Islet precursor cell (in vitro differentiated cells): ENCODE data around the gene IL1RAP.
A peak's percentile ranks its signal among the peaks of the same experiment; 100 is the strongest.

Experiments used
- DNase-seq: peaks from one replicate; pipeline ENCODE4 v3.0.0-alpha.2; 2018

IL1RAP gene

DNA sequence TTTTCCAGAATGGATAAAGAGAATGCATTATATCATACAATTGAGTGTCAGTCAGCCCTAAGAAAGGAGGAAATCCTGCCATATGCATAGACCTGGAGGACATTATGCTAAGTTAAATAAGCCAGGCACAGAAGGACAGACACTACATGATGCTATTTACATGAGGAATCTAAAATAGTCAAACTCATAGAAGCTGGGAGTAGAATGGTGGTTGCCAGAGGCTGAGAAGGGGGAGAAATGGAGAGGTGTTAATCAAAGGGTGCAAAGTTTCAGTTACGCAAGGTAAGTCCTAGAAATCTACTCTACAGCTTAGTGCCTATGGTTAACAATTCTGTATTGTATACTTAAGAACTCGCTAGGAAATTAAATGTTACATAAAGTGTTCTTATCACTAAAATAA is 66.5 kb downstream of the IL1RAP start:
- DNase-seq = no peak

DNA sequence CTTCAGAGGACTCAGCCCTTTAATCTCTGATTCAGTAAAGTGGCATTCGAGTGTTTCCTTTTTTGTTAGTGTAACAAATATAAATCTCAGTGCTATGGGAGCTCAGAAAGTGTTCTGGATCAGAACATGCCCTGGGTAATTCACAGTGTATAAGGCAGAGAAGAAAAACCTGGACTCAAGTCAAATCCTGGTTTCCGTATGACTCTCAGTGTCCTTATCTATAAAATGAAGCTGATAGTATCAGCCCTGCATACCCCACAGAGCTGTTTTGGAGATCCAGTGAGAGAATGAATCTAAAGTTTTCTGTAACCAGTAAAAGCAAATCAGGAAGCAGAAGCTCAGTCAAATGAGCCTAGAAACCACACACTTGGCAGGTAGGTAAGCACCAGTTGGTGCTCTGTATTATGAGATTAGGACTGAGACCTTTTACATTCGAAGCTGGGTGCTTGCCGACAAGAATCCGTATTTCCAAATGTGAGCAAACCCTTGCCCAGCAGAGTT is 67.2 kb downstream of the IL1RAP start:
- no peak for DNase-seq

DNA sequence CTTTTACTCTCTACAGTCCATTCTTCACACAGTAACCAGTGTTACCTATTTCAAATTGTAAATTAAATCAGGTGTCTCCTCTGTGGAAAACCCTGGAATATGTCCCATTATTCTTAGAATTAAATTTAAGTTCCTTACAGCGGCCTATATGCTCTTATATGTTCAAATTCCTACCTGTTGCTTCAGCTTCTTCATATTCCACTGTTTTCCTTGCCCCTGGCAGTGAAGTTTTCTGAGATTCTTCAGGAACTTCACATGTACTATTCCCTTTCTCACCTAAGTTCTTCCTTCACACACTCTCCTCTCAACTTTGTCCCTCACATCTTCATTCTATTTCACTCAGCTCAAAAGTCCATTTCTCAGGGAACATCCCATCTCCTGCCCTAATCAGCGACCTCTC is 68.8 kb downstream of the IL1RAP start:
- no peak for DNase-seq

DNA sequence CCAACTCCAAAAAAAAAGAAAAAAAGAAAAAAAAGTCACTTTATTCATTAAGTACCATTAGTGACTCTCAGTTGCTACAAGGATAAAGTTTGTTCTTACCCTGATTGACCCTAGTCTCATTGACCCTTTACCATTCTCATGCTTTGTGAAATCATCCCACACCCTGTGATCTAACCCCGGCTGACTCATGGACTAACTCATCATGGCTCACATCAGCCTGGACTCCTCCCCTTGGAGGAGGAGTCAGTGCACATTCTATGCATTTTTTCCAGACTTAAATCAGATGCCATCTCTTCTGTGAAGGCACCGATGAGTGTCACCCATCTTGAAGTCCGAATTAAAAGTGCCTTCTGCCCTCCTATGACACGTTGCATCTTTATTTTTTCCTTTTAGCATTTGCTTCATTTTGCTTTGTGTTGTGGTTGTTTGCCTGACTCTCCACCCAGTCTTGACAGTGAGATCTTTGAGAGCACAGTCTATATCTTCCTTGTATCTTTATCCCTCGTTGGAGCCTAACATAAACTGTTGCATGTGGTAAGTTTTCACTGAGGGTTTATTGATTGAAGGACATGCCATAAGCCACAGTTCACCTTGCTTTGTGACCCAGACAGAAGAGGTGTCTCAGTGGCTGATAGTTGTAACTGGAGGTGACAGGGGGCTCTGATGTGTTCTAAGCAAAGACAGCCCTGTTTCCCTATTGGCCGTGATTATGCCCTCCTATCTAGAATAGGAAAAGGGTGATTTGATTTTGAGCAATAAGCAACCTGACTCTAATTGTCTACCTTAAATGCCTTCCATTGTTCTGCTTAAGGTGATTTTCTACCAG is 72.1 kb downstream of the IL1RAP start:
- peak; percentile 93 for DNase-seq

DNA sequence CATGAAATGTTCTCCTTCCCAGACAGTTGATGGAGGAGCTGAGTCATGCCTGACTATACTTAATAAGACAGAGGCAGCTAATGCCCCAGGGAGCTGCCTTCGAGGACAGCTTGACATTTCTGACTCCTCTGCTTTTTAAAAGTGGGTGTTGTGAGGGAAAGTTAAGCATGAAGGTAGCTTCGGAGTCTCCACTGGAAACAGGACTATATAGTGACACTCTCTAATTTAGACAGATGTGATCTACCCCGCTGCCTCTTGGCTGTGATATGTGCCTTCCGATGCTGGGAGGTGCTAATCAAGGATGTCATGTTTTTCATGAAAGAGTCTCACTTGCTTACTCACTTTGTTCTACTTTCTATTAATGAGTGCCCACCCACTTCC is 72.7 kb downstream of the IL1RAP start:
- peak; percentile 86 for DNase-seq

DNA sequence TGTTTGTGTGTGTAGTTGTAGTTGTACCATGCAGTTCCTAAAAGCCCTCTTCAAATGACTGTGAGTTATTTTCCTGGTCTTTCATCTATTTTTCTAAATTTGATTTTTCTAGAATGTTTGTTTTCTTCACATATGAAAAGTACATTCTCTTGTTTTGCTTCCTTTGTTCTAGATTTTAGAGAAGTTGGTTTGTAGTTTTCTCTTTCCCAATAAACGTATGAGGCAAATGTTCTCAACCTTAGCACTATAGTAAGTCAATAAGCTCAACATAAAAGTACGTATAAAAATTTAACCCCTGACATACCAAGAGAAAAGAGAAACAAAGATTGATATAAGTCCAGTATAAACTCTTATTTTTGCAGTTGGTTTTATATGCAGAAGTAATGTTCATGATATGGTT is 74.7 kb downstream of the IL1RAP start:
- no peak for DNase-seq

DNA sequence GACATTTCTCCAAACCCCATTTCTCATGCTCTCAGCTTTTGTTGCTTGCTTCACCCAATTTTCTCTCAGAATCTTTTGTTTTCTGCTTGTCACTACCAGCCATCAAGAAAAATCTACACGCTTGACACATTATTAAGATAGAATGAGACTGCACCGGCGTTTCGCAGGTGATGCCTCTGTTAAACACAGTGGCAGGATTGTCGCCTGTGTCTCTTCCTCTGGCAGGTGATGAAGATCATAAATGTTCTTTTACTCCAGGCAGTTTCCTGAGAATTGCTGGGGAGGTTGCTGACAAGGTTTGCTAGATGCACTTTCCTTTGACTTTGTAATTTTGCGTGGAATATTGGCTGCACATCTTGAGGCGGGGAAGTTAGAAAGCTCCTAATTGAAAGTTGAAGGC is 75.4 kb downstream of the IL1RAP start:
- DNase-seq = no peak

DNA sequence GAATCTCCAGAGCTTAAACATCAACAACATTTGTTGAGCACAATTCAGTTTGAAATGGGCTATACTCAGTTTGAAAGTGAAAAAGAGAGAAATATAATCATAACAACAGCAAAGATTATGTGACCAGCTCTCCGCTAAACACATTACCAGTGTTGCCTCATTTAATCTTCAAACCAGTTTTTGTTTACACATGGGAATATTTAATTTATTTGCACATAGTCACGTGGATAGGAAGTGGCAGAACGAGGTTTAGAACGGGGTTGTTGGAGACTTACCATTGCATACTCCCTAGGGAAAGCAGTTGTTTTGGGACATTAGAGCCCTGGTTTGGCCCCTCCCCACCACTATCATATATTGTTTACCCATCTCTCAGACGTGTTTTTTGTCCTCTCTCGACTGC is 77.2 kb downstream of the IL1RAP start:
- DNase-seq = no peak

DNA sequence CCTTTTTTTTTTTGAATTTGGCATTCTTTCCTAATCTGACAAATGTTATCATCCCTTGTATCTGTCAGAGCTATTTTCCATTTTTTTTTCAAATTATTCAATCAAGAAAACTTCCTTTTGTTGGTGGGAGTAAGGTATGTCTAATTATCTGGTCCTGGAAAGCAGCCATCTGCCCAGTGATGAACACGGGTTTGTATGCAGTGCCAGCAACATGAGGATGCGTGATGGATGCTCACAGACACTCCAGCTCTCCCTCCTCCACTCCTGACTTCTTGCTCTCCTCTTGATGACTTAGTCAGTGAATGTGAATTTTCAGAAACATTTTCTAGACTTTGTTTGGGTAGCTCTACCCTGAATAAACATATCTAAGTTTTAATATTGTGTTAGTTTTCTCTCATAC is 79.2 kb downstream of the IL1RAP start:
- DNase-seq = no peak

DNA sequence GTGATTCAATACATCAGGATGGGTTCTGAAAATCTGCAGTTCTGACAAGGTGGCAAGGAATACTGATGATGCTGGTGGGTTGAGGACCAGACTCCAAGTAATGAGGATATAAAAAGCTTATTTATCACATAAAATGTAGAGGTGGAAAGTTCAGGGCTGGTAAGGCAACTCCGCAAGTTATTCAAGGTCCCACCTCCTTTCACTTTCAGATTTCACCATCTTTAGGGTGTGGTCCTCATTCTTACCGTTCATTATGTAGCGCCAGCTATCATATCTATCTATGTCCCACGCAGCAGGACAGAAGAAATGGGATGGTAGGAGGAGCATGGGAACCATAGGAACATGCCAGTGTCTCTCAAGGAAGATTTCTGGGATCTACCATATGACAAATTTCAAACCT is 80.3 kb downstream of the IL1RAP start:
- no peak for DNase-seq

DNA sequence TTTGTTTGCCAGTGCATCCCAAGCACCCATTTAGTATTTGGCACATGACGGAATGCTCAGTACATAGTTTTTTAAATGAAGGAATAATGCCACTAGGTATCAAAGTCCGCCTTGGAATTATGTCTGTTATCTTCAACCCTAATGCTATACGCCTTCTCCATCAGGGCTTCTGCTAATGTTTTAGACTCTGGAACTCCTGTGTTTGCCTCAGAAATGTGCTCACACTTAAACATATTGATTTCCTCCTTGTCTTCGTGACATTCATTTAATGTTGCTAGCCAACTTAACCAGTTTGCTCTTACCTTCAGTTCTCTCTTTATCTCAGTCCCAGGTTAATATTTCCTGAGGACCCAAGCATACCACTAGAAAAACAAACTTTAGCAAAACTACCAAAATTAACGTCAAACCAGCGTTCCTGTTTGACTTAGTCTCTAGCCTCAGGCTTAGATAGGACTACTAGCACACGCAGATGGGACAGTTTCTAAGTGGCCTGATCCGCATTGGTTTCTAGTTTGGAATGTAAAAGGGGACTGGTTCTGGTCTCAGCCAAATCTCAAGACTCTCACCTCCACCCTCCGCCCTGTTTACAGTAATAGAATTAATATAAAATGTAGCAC is 81.4 kb downstream of the IL1RAP start:
- DNase-seq = no peak

DNA sequence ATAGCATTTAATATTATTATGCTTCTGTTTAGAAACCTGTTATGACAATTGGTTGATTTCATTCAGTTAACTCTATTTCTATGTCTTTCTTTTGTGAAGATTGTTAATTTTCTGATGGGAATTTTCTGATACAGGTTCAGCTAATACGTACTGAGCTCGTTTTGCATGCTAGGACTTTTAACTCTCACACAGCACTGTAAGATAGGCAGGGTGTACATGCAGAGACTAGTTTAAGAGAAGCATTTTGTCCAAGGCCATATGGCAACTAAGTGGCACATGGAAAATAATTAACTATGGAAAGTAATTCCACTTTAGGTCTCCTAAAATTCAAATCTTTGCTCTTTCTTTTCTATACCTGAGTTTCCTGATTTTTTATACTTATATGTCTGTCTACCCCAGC is 81.9 kb downstream of the IL1RAP start:
- DNase-seq = no peak

DNA sequence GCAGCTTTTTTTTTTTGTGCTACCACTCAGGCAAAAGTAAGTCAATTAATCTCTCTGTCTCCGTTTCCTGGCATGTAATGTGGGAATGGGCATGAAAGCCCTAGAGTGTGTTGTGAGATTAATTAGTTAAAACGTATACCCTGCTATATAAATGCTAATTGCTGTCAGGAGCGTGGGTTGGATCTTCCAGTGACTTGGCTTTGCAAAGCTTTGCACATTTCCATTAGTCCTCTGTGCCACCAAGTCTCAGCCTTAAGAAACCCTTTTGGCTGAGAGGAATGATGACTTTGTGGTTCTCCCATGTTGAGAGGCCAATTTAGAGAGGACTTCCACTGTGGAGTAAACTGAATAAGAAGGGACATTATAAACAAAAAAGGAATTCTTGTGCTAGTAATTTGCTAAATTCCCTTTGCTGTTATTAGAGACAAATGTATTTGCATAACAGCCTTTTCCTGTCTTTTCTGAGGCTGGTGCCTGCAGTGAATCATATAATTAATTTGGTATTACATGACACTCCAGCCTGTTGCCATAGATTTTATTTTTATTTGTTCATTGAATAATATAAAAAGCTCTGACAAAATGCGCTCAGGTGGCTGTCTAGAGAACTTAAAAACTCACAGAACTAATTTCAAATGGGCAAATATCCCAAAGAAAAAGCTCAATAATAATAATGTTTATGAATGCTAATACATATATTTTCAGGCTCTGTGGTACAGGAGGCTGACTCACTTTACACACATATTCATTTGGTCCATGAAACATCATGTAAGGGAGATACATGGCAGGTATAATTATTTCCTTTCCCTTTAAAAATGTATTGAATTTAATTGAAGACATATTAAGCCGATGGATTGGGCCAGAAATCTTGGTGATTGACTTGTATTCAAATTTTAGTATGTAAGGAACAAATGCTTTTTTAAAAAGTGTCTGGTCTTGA is 82.7 kb downstream of the IL1RAP start:
- no peak for DNase-seq

DNA sequence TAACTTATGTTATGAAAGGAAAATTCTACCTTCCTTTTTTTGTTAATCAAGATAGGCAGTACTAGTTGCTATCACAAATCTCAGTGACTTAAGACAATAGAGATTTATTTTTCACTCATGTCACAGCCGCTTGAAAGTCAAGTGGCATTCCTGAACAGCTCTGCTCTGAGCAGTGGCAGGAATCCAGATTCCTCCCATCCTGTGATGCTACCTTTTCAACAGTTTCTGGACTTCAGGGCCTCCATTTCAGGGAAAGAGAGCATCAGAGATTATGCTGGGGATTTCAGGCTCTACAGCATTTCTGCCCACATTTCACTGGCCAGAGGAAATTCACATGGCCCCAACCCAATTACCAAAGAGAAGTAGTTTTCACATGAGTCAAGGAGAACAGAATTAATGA is 83.4 kb downstream of the IL1RAP start:
- peak; percentile 60 for DNase-seq

DNA sequence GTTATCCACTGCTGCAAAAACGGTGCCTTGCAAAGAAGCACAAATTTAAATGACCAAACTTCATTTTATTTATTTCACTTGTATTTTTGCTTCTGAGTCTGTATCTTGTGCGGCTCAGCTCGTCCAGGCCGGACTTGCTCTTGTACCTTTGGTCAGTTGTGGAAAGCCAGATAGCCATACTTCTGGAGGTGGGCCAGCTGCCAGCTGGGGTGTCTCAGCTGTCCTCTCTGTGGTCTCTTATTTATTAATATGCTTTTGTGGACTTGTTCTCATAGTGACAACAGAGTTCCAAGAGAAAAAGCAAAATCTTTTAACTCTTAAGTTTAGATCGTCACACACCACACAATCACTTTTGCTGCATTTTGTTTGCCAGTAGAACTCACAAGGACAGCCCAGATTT is 87.7 kb downstream of the IL1RAP start:
- no peak for DNase-seq

DNA sequence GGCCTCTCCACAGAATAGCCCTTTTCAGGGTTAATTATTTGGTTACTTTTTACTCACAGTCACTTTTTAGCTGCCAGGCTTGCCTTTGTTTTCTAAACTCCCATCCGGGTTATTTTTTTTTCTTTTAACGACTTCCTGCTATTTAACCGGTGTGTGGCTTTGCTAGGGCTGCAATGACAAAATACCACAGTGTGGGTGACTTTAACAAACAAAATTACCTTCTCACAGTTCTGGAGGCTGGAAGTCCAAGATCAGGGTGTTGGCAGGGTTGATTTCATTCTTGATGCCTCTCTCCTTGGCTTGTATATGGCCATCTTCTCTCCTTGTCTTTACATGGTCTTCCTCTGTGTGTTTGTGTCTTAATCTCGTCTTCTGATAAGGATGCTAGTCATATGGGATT is 91.5 kb downstream of the IL1RAP start:
- DNase-seq = no peak

DNA sequence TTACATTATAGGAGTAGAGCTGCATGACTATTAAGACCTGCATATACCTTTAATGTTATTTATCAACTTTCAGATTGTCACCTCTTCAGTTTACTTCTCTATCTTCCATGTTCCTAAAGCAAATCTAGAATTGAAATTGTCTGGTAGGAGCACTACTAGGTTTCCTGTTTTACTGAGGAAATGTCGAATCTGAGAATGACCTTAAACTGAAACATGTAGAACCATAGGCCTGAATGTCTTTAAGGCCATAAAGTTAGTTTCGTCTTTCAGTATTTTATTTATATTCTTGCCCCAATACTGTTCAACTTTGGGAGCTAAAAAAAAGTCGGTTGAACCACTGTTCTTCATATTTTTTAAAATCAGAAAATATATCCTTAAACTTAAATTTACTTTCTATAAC is 92.7 kb downstream of the IL1RAP start:
- DNase-seq = no peak

DNA sequence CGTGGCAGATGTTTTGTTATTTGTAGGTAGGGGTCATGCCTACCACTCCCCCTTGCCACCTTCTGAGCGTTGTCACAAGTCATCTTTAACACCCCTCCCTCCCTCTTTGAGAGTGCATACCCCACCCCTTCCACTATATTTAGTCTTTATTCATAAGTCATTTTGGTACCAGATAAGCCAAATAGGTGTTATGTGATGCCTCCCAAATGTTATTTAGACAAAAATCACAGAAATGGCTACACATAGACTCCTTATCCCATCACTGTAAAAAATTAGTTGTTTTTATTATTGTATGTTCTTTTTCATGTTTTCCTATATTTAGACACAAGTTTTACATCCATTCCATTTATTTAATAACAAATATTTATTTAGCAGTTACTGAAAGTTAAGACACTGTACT is 93.1 kb downstream of the IL1RAP start:
- DNase-seq = no peak

DNA sequence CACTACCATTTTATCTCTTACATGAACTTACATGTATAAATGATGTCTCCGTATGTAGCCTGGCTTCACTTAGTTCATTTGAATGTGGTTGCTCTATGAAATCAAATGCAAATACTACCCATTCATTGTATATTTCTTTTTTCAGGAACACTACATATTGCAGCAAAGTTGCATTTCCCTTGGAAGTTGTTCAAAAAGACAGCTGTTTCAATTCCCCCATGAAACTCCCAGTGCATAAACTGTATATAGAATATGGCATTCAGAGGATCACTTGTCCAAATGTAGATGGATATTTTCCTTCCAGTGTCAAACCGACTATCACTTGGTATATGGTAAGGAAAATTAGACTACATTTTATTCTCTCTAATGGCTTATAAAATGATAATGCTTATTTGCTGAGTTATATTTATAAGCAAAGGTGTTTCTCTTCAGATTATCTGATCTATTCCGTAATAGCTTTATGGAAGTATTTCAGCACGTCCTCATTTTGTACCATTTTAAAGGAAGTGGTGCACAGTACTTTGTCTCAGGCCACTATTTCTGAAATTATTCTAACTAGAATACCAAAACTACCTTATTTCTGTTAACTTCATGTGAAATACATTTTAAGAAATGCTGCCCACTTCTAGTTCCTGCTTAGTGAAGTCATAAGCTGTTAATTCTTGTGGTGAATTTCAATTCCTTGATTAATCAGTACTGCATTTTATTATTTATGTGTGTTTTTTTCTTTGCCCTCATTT is 95.1 kb downstream of the IL1RAP start:
- DNase-seq = no peak

DNA sequence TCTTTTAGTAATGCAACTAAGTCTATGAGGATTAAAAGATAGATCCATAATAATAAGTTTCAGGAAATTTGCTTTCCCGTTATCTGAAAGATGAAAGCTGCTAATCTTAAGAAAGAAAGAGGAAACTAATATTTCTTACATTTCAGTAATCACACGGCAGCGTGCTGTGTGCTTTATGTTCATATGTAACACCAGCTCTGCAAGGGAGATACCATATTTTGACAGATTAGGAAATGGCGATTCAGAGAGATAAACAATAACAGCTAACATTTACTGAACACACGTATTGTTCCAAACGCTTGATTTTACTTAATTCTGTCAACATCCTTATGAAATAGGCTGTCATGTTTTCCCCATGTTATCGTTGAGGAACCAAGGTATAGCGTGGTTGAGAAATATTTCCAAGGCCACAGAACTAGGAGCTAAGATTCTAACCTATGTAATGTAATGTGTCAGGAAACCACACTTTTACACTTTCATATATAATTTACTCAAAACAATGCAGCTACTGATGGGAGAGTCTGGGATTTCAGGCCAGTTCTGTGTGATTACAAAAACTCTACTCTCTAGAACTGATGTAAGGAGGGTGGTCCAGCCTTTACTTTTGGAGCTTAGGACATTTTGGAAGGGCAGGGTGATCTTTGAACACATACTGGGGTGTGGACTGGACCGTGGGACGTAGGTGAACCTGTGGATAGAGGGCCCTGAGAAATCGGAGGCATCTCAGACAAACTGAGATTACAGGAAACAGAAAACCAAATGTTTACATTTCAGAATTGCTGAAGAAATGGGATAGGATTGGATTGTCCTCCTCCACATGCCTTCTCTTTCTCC is 100.6 kb downstream of the IL1RAP start:
- no peak for DNase-seq

DNA sequence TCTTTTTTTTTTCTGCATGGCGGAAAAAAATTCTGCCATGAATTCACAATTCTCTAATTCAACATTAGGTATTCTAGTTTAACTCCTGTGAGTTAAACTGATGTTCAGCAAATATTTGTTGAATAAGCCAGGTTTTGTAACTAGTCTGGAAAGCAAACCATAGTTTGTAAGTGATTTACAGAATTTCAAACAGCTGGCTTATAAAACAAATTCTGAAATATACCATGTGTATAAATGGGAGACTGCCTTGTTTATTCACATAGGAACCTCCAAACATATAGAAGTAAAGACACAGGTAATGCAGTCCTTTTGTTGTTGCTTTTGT is 101.1 kb downstream of the IL1RAP start:
- no peak for DNase-seq

DNA sequence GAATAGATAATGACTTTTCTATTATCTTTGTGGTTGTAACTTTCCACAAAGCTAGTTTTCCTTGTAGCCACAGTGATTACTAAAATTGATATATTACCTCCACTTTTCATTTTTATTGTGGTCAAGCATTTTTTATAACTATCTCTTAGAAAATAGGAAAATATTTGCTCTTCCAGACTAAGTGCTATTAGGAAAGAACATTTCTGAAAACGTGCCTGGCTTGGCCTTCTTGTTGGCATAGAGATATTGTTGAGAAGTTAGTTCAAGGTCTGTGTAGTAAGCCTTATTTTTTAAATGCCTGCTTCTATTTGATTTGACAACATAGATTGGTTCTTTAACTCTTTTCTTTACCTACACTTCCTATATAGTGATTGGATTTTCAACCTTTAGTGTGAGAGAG is 101.7 kb downstream of the IL1RAP start:
- no peak for DNase-seq
